ENCODE results near the gene SLC22A4. TPM values are rescaled to one million over a fixed set of nuclear protein-coding genes. Genes with fewer than 3 reads are reported as not detected.
A peak's percentile ranks its signal among the peaks of the same experiment; 100 is the strongest.

The SLC22A4 gene
- total RNA-seq, 4 donors from 2014 or later = 25.5 to 56.6 (median 37.3) TPM; not detected in 1

DNA sequence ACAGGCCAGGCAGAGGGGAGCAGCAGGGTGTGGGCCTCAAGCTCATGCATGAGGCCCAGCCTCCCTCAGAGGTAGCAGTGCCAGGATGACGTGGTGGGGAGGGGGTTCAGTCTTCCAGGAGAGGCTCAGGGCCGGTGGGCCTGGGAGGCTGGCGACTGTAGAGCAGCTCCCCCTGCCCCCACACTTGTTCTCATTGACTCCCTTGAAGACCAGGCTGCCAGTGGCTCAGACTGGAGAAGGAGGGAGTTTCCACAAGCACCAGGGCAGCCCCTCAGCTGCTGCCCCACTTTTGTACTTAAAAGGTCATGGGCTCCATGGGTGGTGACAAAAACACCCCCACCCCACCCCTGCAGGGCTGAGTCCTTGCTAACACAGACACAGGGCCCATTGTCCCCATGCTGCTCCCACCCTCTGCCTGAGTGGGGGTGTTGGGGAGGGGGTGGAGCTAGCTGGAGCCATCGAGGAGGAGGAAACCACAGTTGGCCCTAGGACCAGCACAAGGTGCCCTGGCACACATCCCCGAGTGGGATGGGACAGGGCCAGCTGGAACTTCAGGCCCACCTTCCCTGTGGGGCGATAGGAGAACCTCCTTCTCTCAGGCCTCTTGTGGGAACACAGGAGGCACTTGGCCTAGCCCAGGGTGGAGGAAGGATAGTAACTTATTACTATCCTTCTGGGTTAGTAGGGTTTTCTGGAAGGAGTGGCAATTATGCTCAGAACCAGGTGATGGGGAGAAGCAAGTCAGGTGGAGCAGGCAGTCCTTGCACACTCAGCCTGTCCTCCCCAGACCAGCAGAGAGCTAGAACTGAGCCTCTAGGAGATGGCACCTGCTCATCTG is 26.0 kb upstream of the SLC22A4 start:
- Histone ChIP-seq H3K27ac (no peak overlapping the region), H3K27me3 (no peaks in the 10 kb centered on the region), H3K4me3 (no peak overlapping the region), H3K9me3 (no peaks in the 10 kb centered on the region), H3K4me1 (peaks cover 0 to 37% (median 5%) of the 10 kb centered on the region in 4 donors), H3K36me3 (peaks cover 0 to 7% (median 0%) of the 10 kb centered on the region in 3 donors)
- TF ChIP-seq, protein P1, sequence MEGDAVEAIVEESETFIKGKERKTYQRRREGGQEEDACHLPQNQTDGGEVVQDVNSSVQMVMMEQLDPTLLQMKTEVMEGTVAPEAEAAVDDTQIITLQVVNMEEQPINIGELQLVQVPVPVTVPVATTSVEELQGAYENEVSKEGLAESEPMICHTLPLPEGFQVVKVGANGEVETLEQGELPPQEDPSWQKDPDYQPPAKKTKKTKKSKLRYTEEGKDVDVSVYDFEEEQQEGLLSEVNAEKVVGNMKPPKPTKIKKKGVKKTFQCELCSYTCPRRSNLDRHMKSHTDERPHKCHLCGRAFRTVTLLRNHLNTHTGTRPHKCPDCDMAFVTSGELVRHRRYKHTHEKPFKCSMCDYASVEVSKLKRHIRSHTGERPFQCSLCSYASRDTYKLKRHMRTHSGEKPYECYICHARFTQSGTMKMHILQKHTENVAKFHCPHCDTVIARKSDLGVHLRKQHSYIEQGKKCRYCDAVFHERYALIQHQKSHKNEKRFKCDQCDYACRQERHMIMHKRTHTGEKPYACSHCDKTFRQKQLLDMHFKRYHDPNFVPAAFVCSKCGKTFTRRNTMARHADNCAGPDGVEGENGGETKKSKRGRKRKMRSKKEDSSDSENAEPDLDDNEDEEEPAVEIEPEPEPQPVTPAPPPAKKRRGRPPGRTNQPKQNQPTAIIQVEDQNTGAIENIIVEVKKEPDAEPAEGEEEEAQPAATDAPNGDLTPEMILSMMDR (IDR thresholded peaks at IDR 0.05) = no peak
- TF ChIP-seq POLR2A (IDR thresholded peaks at IDR 0.05) = no peak
- peak in 1 of 3 donors; percentile 42 for DNase-seq

DNA sequence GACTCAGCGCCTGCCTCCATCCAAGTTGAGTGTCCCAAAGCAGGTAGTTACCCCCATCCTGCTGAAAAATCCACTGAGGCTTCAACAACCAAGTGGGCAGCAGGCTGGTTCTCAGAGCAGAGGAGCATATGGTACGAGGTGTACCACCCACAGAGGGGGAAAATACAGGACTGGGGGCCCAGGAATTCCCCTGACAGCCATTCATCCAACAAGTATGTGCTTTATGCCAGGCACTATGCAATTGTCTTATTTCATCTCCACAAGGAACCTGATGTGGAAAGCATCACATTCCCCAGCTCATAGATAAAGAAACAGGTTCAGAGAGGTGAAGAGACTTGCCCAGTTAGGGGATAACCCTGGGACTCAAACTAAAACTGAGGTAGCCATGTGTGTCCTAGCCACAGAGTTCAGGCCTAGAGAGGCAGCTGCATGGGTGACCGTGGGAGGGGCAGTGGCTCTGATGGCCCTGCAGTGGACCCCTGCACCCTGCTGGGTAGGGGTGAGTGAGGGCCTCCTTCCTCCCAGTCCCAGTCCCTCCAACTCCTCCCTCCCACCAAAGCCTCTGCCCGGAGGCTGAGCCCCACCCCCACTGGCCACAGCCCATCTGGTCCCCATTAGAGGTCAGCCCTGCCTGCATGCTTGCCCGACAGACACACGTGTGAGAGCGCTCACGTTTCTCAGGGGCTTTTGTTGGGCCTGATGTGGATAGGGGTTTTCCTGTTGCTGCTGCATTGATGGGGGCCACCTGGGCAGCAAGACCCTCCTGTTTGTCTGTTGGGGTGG is 25.2 kb upstream of the SLC22A4 start:
- Histone ChIP-seq H3K27me3 (no peaks in the 10 kb centered on the region), H3K4me3 (no peak overlapping the region), H3K27ac (no peak overlapping the region), H3K36me3 (peaks cover 0 to 6% (median 0%) of the 10 kb centered on the region in 3 donors), H3K4me1 (peaks cover 0 to 34% (median 6%) of the 10 kb centered on the region in 4 donors), H3K9me3 (no peaks in the 10 kb centered on the region)
- TF ChIP-seq POLR2A (IDR thresholded peaks at IDR 0.05) = no peak
- TF ChIP-seq, protein P1 (IDR thresholded peaks at IDR 0.05) = no peak
- DNase-seq = peak in 1 of 3 donors; percentile 31

DNA sequence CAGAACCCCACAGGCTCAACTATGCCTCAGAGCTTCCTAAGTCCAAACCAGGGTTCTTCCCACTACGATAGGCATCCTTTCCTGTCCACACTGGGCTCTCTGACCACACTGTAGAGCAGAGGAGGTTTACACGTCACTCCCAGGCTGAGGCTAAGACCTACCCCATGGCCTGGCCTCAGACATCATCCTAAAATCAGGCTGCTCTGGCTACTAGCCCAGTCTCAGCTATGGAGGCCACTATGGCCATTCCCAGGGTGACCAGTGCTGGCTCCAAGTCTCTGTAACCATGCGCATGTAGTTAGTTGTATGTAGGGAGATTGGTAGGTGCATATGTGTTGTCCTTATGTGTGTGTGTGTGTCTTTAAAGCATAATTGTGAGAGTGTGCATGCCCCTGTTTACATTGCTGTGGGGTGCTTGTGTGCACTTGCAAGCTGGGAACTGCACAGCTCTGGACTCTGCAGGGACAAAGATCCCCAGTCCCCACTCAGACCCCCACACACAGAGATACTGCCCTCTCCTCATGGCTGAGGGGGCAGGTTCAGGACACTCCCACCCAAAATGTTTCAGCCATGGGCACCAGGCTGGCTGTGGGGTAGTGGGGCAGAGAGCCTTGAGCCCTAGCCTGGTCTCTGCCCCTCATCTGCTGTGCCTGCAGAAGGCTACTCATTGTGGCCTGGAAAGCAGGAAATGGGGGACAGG is 24.4 kb upstream of the SLC22A4 start:
- Histone ChIP-seq H3K4me1 (peaks cover 0 to 34% (median 7%) of the 10 kb centered on the region in 4 donors), H3K36me3 (peaks cover 0 to 6% (median 0%) of the 10 kb centered on the region in 3 donors), H3K27ac (no peak overlapping the region), H3K4me3 (no peak overlapping the region), H3K27me3 (no peaks in the 10 kb centered on the region), H3K9me3 (no peaks in the 10 kb centered on the region)
- TF ChIP-seq POLR2A (IDR thresholded peaks at IDR 0.05) = no peak
- TF ChIP-seq, protein P1 (IDR thresholded peaks at IDR 0.05) = no peak
- DNase-seq = peak in 1 of 3 donors; percentile 35

DNA sequence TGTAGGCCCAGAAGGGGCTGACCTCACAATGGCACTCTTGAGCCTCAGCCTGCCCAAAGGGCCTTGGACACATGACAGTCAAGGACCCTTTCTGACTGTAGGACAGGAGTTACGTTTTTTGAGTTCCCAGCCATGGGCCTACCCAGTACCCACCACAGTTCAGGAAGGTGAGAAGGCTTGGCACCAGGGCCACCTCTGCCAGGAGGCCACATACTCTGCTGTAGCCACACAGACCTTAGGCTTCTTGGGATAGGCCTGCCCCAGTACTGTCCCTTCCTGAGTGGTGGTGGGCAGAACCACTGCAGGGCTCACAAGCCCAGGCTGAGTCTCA is 23.9 kb upstream of the SLC22A4 start:
- H3K27me3 ChIP-seq = no peaks in the 10 kb centered on the region
- H3K4me3 ChIP-seq = no peak overlapping the region
- DNase-seq = peak in 1 of 3 donors; percentile 24
- no peaks in the 10 kb centered on the region for H3K9me3 ChIP-seq
- peaks cover 0 to 34% (median 4%) of the 10 kb centered on the region in 4 donors for H3K4me1 ChIP-seq
- peaks cover 0 to 6% (median 0%) of the 10 kb centered on the region in 3 donors for H3K36me3 ChIP-seq
- TF ChIP-seq, protein P1 (IDR thresholded peaks at IDR 0.05) = no peak
- no peak for TF ChIP-seq POLR2A (IDR thresholded peaks at IDR 0.05)
- H3K27ac ChIP-seq = no peak overlapping the region

DNA sequence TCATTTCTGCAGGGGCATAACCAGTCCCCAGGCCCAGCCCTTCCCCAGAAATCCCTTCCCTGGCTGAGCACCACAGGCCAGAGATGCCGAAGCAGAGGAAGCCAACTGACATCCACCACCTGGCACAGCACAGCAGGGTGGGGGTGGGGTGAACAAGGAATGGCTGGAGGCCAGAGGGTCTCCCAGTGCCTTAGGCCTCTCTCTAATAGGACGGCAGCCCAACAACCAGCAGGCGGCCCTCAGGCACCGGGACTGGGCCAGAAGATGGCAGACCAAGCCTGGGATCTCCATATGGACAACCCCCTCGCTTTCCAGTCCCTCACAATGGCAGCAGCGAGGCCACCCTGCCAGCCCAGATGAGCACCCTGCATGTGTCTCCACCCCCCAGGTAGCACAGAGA is 23.5 kb upstream of the SLC22A4 start:
- Histone ChIP-seq H3K4me3 (no peak overlapping the region), H3K27ac (no peak overlapping the region), H3K9me3 (no peaks in the 10 kb centered on the region), H3K27me3 (no peaks in the 10 kb centered on the region), H3K4me1 (peaks cover 0 to 30% (median 2%) of the 10 kb centered on the region in 4 donors), H3K36me3 (peaks cover 0 to 6% (median 0%) of the 10 kb centered on the region in 3 donors)
- TF ChIP-seq, protein P1 (IDR thresholded peaks at IDR 0.05) = no peak
- no peak for TF ChIP-seq POLR2A (IDR thresholded peaks at IDR 0.05)
- DNase-seq = peak in 1 of 3 donors; percentile 42
